OCI-LY7 (cell line): ENCODE results near the gene DEPDC1.

Experiments used
- CTCF ChIP-seq: fragments of 200-600 bp; sonication (generic); conservative IDR thresholded peaks from 2 replicates; pipeline ENCODE4 v1.5.1; 2014; ENCODE audit warnings: mild to moderate bottlenecking, antibody characterized with exemption, low read length, moderate library complexity, mixed read lengths
- EZH2phosphoT487 ChIP-seq: fragments of 200-600 bp; sonication (generic); IDR thresholded peaks from 2 replicates; pipeline ENCODE4 v1.6.1; 2018; ENCODE audit warnings: low read depth, borderline replicate concordance, mild to moderate bottlenecking, mixed run types, antibody characterized with exemption, low read length, moderate library complexity, mixed read lengths

DNA sequence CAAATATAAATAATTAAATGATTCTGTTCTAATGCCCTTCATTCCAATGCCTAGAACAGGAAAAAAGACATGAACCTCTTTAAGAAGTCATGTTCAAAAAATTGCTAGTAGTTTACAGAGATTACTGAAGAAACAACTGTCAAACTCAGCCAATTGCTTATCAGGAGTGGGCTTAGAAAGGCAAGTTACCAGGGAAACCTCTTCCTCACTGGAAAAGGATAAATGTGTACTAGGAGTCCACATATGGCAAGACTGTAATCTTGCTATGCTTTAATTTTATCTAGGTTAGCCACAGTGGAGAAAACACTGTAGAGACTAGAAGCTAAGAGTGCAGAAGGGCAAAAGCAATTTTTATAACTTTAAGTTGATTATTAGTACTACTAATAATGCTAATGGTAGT lies 42.1 kb upstream of the DEPDC1 start:
- TF ChIP-seq CTCF = no peak
- TF ChIP-seq EZH2phosphoT487 = no peak
